ENCODE measurements around the gene D2HGDH. TPM values are rescaled to one million over a fixed set of nuclear protein-coding genes. Genes with fewer than 3 reads are reported as not detected.
"Not testable (repeated sequence)": the region's sequence is repeated elsewhere in the genome, so short reads cannot be mapped to it uniquely, and the experiment has no call there.

The D2HGDH gene
- total RNA-seq, 1 donor from 2014 or later, result 22.4 TPM

DNA sequence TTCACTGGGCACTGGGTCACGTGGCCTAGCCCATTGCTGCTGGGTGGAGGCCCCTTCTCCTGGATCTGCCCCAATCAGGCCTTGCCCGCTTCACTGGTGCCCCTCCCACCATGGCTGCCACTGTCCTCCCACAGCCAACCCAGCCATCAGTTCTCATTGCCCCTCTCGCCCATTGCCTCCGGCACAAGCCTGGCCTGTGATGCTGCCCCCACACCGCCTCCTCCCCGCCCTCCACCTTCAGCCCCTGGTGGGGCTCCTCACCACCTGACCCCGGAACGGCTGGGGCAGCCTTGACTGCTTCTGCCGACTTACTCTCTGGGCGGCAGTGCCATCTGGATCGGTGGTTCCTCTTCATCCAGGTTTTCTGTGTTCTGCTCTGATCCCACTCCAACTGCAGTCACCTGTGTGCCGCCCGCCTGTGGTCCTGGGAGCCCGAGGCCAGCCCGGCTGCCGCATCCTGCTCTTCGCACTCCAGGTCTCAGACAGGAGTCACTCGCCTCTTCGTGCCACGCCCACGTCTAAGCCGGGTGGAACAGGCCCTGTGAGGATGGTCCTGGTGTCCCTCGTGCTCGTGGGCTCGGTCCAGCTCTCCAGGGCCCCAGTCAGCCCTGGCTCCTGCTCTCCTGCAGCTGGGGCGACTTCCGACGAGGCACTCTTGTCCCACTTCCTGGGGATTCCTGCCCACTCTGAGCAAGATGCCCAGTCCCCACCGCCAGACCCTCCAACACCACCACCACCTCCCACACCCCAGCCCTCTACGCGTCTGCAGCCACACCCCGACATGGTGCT, 14.2 kb downstream of the D2HGDH start:
- DNase-seq (ENCODE audit: low read depth), result no peak

DNA sequence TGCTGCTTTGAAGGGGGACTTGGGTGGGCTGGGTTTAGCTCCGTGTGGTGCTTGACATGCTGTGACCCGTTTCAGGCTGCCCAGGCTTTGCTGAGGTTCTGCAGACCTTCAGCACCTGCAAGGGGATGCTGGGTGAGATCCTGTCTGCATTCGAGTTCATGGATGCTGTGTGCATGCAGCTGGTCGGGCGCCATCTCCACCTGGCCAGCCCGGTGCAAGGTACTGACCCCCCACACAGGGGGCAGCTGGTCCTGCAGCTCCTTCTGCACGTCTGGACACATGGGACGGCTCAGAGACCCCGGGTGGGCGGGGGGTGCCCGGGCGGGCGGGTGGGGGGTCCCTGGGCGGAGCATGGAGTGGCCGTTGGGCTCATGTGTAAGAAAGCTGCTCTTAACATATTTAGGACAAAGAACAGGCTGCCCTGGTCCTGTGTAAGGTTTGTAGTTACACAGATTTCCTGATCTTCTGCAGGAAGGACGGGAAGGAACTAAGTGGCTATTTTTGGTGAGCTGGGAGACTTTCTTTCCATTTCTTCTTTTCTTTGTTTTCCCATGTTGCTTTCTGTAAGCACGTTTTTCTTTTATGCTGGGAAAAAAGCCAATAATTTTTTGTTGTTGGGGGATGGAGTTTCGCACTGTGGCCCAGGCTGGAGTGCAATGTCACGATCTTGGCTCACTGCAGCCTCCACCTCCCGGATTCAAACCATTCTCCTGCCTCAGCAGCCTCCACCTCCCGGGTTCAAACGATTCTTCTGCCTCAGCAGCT, 15.8 kb downstream of the D2HGDH start:
- DNase-seq (ENCODE audit: low read depth), result no peak

- DNase-seq (ENCODE audit: low read depth), result no peak
These were observed 16.7 kb downstream of the D2HGDH start for GRCh38 chr2:241751152-241751551.

GRCh38 chr2:241751776-241752175, 17.3 kb downstream of the D2HGDH start:
- no peak for DNase-seq (ENCODE audit: low read depth)

DNA sequence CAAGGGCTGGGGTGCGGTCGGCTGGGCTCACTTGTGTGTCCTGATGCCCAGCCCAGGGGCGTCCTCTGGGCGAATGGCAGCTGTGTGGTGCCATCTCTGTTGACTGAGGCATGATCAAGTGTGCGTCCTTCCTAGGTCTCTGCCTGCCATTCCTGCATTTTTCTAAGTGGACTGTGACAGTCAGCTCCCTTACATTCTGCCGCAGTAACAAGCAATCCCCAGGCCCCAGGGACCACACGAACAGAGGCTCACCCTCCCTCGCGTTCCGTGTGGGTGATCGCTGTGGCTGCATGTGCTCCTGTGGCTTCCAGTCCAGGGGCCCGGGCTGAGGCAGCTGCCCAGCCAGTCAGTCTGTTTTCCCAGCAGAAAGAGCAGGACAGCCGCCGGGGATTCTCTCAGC, 17.8 kb downstream of the D2HGDH start:
- DNase-seq (ENCODE audit: low read depth), result no peak

- no peak for DNase-seq (ENCODE audit: low read depth)
These were observed 18.4 kb downstream of the D2HGDH start for GRCh38 chr2:241752689-241753276.

DNA sequence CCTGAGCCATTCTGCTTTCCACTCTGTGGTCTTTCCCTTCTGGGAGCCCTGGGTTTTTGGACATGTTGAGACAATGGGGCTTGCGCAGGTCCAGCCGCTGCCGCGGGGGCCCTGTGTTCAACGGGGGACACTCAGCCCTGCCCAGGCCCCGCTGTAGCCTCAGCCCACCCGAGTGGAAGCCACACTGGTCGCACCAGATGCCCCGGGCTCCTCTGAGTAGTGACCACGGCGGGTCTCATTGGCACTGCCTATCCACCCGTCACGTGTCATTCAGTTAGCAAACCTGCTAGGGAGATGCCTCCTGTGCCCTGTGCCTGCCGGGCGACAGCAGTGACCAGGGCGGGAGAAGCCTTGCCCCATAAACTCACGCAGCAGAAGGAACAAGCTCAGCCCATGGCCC, 19.1 kb downstream of the D2HGDH start:
- no peak for DNase-seq (ENCODE audit: low read depth)

GRCh38 chr2:241754042-241754441, 19.6 kb downstream of the D2HGDH start:
- no peak for DNase-seq (ENCODE audit: low read depth)

DNA sequence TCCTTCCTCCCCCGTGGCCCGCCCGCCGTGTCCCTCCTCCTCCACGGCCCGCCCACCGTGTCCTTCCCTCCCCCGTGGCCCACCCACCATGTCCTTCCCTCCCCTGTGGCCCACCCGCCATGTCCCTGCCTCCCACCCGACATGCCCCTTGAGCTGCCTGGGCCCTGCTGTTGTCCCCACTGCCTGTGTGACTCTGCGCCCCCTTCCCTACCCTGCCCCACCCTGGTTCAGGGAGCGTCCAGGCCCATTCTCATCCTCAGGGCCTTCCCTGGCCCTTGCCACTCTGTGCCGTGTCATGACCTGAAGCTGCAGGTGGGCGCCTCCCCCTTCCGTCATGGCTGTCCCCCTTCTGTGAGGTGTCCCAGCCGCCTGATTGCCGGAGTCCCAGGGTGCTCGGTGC, 20.7 kb downstream of the D2HGDH start:
- DNase-seq (ENCODE audit: low read depth), result no peak

DNA sequence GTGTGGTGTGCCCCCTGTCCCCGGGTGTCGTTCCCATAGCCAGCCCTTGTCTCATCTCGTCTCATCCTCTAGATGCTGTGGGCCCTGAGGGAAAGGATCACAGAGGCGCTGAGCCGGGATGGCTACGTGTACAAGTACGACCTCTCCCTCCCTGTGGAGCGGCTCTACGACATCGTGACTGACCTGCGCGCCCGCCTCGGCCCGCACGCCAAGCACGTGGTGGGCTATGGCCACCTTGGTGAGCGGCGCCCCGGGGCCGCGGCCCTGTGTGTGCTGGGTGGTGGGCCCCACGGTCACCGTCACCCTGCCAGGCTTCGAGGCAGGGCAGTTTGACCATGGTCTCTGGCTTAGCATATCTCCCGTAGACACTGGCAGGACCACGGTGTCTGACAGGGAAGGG, 21.3 kb downstream of the D2HGDH start:
- DNase-seq (ENCODE audit: low read depth), result no peak

DNA sequence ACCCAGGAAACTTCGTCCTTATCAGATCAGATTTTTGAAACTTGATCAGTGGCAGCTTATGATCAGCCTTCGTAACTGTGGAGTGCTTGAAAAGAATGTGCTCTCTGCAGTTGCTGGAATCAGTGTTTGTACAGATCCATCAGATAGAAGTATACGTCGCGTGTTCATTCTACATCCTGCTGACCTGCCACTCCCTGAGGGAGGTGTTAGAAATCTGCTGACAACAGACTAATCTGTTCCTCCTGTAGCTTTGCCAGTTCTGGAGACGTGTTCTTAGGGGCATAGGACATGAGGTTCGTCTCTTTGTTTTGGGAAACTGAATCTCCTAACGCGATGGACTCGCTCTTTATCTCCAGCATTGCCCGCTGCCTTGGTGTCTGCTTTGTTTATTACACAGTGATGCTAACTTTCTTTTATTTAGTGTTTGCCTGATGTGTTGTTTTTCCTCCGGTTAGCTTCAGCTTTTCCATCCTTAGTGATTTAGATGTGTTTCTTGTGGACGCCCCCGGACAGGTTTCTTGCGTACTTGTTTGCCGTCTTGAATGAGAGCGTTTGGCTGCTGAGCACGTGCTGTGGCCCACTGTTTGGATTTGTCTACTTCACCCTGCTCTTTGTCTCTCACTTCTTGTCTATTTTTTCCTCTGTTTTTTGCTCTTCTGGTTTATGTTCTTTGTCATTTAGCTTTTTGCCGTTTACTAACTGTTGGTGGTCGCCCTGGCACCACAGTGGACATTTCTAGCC, 24.8 kb downstream of the D2HGDH start:
- DNase-seq (ENCODE audit: low read depth), result no peak

GRCh38 chr2:241759893-241760292, 25.5 kb downstream of the D2HGDH start:
- DNase-seq (ENCODE audit: low read depth), result not testable (repeated sequence)

- DNase-seq (ENCODE audit: low read depth), result no peak
These were observed 25.9 kb downstream of the D2HGDH start for GRCh38 chr2:241760301-241760771.

DNA sequence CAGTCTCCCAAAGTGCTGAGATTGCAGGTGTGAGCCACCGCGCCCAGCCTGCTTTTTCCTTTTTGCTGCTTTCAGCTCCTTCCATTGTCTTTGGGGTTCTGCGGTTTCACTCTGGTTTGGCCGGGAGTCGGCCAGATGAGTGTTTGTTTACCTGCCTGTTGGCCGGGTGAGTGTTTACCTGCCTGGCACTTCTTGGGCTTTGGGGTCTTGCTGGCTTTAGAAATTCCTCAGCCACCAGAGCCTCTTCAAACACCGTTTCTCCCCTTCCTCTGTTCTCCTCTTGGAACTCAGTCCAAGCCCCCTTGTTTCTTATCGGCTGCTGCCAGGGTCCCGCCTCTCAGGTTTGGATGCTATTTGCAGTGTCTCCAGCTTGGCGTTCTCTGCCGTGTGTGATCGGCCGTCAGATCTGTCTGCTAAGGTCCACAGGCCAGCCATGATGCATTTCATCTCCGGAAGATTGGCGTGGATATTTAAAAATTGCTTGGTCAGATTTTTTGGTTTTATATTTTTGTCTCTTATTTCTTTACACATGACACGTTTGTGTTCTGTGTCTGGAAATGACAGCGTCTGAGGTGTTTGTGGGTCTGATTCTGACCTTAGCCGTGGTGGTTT, 28.0 kb downstream of the D2HGDH start:
- no peak for DNase-seq (ENCODE audit: low read depth)

DNA sequence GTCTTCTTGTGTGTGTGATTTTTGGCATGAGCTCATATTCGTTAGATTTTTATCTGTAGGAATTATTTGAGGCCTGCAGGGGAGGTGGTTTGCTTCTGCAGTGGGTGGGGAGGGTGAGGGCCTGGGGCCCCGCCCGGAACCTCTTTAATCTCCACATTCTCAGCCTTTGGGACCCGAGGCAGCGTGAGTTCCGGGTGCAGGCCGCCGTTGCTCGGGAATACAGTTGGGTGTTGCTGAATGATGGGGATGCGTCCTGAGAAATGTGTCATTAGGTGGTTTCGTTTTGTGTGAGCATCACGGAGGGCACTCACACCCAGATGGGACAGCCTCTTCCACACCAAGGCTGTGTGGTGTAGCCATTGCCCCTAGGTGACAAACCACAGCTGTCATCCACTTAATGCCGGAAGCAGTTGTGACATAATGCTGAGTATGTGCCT, 28.5 kb downstream of the D2HGDH start:
- no peak for DNase-seq (ENCODE audit: low read depth)

DNA sequence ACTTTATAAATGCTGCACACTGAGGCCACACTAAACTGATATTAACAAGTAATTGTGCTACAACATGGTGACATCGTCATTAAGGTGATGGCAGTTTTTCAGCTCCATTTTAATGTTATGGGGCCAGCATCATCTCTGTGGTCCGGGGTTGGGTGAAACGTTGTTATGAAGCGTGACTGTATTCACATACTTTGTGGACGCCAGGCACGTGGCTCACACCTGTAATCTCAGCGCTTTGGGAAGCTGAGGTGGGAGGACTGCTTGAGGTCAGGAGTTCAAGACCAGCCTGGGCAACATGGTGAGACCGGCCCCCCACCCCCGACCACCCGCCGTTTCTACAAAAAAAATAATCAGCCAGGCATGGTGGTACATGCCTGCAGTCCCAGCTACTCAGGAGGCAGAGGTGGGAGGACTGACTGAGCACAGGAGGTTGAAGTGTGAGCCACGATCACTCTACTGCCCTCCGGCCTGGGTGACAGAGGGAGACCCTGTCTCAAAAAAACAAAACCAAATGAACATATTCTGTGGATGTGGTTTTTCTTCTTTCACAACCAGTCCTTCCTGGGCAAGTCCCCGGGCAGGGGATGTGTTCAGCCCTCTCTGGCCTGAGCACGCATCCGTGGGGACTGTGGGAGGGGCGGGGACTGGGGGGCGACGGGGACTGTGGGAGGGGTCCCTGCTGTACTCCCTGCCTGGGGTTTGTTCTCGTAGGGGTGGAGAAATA, 29.3 kb downstream of the D2HGDH start:
- DNase-seq (ENCODE audit: low read depth), result no peak

DNA sequence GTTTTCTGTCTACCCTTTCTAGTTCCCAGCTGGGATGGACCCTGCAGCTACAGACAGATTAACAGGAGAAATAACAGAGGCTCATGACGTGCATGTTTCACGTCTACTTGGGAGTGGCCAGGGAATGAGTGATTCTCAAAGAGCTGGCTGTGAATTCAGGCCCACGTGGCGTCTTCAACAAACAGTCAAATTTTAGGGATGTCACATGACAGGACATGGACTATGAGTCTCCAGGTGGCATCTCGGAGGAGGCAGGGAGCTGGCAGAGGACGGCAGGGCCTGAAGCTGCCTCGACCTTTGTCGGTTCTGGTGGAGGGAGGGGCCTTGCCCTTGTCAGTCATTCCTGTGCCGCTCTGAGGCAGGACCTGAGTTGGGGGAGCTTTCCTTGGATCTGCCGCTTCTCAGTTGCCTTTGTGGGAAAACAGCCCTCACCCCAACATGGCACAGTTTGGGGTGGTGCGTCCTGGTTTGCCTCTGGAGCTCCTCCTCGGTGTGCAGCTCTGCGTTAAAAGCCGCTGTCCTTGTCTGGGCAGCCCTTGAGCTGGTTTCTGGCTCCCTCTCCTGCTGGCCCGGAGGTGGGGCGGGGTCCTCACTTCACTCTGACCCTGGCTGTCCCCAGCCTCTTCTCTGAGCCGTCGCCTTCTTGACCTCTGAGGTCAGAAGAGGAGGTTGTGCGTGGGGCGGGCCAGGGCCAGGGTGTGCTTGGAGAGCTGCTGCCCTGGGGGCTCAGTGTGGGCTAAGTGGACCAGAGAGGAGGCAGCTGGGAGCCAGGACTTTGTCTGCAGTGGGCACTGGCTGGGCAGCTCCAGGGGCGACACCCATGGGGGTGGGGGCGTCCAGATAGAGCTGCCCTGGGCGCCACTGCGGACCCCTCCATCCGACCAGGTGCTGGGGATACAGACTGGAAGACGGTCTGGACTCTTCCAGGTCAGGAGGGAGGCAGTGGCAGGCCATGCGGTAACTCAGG, 30.1 kb downstream of the D2HGDH start:
- DNase-seq (ENCODE audit: low read depth), result no peak

DNA sequence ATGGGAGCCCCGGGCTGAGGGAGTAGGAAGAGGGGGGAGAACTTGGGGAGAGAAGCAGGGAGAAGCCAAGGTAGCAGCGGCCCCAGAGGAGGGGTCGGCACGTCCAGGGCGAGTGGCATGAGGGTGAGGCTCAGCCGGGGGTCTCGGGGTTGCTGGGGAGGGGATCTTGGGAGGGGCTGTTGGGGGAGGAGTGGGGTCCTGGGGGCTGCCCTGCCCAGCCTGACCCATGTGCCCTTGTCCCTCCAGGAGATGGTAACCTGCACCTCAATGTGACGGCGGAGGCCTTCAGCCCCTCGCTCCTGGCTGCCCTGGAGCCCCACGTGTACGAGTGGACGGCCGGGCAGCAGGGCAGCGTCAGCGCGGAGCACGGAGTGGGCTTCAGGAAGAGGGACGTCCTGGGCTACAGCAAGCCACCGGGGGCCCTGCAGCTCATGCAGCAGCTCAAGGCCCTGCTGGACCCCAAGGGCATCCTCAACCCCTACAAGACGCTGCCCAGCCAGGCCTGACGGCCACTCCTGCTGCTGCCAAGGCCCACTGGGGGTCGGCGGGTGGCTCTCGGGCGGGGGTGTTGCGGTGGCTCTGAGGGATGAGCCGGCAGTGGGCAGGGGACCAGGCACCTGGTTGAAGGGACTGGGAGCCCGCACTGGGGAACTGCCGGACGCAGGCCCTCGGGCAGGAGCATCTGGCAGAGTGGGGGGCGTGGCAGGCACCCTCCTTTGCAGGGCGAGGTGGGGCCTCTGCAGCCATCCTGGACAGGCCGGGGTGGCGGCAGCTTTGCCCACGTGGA, 33.2 kb downstream of the D2HGDH start:
- DNase-seq (ENCODE audit: low read depth), result no peak

- no peak for DNase-seq (ENCODE audit: low read depth)
These were observed 33.9 kb downstream of the D2HGDH start for GRCh38 chr2:241768251-241768711.
